AML-193 (cell line): ENCODE data around the gene PVRIG.
"Not testable (repeated sequence)": the region's sequence is repeated elsewhere in the genome, so short reads cannot be mapped to it uniquely, and the experiment has no call there.

Source experiments
- DNase-seq, 2 experiments: peaks; one replicate each; lab custom pipeline; 2025; lab: John Stamatoyannopoulos, UW

Gene PVRIG

DNA sequence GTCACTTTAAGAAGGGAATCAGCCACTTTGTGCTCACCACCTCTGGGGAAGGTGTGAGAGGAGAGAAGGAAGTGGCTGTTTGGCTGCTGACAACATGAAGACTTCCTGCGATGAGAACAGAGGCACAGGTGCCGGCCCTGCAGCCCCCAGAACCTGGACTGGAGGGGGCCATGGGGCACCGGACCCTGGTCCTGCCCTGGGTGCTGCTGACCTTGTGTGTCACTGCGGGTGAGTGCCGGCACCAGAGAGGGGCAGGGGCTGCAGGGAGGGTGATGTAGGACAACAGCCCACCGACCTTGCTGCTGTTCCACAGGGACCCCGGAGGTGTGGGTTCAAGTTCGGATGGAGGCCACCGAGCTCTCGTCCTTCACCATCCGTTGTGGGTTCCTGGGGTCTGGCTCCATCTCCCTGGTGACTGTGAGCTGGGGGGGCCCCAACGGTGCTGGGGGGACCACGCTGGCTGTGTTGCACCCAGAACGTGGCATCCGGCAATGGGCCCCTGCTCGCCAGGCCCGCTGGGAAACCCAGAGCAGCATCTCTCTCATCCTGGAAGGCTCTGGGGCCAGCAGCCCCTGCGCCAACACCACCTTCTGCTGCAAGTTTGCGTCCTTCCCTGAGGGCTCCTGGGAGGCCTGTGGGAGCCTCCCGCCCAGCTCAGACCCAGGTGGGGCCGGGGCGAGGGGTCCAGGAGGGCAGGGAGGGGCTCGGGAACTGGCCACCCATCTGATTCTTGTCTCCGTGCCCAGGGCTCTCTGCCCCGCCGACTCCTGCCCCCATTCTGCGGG lies at the start of gene PVRIG:
TSS of gene PVRIG (plus strand) at position 149 of the 785 bp plus-strand sequence. CDS start at position 171, 22 bp downstream.
- DNase-seq = not testable (repeated sequence)

DNA sequence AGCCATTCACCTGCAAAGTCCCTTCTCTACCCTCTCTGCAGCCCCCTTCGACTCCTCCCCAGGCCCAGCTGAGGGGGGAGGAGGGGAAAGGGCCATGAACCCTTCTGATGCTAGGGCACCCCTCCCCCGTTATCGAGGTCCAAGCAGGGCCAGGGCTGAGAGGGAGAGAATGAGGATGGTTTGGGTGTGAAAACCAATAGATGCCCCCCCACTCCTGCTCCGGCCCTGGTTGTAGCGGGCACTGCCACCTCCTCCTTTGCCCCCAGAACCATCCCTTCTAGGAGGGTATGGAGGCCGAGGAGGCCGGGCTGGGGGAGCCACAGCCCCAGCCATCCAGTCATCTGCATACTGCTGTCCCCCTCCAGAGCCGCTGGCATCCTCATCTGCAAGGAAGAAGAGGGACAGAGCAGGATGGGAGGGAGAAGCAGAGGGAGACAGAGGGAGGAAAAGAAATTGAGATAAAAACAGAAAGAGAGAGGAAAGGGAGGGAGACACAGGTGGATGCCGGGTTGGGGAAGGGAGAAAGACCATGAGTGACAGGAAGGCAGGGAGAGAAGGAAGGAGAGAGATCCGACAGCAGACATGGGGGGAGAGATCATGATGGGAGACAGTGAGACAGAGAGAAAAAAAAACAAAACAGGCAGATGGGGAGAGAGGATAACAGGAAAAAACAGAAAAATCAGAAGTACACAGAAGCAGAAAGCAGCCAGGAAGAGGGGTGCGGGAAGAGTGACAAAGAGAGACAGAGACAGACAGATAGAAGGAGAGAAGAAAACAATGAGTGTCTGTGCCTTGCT lies 49.5 kb upstream of the PVRIG start:
- DNase-seq = no peak

DNA sequence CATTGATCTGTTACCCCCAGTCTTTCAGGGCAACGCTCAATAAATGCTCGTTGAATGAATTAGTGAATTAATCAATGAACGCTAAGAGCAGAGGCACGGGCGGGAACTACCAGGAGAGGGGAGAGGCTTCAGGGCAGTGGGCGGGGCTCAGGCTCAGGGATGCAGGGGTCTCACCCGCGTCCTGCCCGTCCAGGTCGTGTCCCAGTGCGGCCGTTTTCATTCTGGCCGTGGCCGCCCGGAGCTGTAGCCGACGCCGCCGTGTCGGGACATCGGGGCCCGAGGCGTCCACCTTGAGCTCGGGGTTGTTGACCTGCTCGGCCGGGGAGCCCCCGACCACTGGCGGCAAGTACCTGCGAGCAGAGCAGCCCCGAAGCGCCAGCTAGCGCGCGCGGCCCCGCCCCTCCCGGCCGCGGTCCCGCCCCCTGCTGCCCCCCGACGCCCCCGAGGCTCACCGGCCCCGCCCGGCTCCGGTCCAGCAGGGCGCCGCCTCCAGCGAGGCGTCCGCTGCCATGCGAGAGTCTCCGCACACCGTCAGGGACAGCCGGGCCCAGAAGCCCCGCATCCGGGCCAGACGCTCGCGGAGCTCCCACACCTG lies 48.6 kb upstream of the PVRIG start:
- no peak for DNase-seq

DNA sequence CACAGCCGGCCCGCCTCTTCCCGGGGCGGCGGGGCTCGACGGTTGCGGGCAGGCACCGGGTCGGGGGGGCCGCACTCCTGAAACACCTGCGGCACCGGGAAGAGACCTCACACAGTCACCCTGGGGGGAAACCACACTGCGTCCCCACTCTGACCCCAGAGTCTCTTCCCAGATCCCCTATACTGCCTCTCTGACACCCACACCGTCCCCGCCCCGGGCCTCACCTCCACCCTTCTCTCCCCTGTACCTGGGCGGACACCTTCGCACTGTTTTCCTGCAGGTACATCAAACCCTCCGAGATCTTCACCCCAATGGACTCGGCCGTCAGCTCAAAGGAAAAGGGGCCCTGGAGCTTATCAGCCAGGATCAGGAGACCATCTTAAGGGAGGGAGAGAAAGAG lies 47.9 kb upstream of the PVRIG start:
- DNase-seq = no peak

DNA sequence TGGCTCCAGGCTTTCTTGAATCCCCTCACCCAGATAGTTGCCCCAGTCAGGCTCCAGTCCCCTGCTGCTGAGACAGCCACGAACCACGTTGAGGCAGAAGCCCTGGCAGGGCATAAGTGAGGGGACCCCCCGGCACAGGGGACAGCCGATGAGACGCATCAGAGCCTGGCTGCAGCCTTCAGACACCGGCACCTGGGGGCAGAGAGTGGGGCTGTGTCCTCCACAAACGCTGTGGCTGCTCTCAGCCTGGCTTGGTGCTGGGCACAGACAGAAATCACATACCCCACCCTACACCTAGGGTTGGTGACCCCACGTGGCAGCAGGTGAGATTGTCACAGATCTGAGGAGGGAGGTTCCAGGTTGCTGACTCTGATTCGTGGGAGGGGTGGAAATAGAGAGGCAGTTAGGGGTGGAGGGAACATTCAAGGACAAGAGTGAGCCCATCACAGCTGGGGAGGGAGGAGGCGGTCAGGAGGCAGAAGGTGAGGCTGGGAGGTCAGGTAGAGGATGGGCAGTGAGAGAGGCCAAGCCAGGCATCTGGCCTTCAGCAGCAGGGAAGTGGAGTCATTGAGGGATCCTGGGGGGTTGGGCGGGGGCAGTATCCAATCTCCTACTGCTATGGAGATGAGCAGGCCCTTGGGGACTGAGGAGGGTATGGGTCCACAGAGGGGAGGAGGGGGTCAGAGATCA lies 45.8 kb upstream of the PVRIG start:
- no peak for DNase-seq

DNA sequence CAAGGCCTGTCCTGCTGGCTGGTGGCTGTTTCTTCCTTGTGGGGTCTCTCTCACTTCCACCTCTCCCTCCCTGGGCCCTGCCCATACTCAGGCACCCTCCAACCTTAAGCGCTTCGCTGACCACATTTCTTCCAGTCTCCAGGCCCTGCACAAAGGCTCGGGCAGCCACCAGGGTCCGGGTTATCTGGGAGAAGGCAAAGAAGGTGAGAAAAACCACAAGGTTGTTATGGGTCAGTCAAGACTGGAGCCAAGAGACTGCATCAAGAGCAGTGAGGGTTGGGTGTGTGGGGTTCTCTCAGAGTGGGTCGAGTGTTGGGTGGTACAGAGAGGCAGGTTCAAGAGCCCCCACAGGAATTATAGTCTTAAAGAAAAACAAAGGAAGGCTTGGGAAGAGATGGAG lies 45.2 kb upstream of the PVRIG start:
- DNase-seq = no peak

DNA sequence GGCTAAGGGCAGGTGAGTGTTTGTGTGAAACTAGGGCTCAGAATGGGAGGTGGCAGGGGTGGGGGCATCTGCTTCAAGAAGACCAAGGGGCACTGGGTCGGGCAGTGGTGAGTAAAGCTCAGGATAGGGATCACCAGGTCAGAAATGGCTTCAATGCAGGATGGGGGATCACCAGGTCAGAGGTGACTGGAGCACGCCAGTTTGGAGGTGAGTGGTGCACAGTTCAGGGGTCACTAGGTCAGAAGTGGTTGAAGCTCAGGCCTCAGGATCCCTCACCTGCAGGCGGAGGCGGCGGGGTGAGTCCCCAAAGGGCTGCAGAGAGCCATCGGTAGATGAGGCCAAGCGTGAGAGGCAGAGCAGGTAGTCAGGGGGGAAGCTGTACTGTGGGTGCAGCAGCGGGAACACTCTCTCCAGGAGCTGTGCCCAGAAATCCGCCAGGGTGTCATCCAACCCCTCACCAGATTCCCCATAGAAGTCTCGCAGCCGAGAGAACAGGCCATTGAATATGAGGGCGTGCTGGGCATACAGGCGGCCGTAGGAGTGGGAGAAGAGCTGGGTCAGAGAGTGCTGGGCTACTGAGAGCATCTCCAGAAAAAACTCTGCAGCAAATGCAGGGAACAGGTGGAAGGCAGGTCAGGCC lies 44.3 kb upstream of the PVRIG start:
- no peak for DNase-seq

DNA sequence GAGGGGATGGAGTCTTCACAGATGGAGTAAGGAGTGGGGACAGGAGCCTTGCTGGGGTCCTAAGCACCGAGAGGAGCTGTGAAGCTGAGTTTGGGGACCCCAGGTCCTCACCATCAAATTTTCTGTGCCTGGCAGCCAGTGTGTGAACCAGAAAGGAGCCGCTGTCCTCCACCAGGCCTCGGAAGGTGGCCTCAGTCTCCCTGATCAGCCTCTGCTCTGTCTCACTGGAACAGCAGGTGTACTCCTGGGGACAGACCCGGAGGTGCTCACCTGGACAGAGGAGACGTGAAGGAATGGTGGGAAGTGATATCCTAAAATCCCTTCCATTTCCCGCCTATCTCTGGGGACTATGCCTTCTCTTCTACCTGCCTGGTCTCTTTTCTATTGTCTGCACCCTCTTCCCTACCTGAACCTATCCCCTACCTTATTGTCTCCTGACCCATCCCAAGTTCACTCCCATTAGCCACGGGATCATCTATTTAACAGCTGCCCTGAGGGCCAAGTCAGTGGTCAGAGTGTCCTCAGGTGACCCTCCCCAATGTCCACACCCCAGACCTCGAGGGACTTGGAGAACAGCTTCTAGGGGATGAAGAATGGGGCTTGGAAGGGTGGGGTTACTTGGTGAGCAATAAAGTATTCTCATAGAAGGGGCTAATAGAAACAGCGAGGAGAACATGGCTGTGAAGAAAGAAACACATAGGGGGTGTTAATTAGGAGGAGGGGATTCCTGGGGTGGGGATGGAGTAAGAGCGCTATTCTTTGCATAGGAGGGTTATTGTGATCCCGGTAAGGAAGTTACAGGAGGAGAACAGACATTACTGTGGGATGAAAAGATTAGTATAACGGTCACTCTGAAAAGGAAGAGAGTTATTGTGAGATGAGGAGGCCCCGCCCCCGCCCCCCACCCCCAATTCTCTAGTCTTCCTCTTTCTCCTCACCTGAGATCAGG lies 43.4 kb upstream of the PVRIG start:
- DNase-seq = no peak

DNA sequence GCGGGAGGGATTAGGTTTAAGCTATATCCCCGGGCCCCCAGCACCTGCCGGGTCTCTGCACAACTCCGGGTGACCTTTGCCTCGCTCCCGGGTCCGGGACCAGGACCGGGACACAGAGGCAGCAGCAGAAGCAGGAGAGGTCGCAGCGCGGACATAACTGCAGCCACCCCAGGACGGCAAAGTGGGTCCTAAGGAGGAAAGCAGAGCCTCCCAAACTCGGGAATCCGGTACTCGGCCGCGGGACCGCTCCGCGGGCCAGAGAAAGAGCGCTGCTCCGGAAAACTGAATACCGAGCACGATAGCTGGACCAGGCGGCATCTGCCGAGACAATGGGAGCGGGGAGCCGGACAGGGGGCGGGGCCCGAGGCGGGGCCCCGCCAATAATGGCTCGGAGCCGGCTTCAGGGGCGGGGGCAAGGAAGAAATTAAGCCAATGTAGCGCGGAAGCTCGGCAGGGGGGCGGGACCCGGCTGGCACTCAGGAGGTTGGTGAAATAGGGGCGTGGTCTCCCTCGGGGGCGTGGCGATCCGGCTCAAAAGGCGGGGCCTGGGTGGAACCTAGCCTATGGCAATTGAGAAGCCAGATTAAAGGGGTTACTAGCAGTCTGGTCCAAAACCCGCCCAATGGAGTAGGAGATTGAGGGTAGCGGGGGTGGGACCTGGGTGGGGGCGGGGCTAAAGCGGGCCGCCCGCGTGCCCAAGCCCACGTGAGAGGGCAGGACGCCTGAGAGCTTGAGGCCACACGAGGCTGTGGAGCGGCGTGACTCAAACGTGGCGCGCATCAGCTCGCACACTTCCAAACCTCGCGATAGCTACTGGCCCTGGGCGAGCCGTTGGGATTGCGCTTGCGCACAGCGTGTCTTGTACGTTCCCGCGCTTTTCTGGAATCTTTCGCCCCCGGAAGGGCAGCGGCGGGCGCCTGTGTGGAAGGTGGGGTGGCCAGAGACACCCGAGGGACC lies 42.4 kb upstream of the PVRIG start, which contains the start of the genes GPC2 and STAG3:
TSS of gene GPC2 (minus strand) at position 337 of the 957 bp plus-strand sequence. CDS start at position 155, 182 bp downstream.
TSS of gene STAG3 (plus strand) at position 874 of the 957 bp plus-strand sequence. CDS start 2,639 bp downstream, outside the sequence.
- DNase-seq = peak; percentile 89 to 92

DNA sequence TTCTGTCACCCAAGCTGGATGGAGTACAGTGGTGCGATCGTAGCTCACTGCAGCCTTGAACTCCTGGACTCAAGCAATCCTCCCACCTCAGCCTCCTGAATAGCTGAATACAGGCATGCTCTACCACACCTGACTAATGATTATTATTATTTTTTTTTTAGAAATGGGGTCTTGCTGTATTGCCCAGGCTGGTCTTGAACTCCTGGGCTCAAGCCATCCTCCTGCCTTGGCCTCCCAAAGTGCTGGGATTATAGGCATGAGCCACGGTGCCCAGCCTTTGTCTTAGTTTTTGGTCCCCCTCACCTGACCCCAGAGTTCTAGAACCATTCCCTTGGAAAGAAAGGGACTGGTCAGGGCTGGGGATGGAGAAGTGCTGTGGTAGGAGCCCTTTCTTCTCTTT lies 39.7 kb upstream of the PVRIG start:
- DNase-seq = not testable (repeated sequence)

DNA sequence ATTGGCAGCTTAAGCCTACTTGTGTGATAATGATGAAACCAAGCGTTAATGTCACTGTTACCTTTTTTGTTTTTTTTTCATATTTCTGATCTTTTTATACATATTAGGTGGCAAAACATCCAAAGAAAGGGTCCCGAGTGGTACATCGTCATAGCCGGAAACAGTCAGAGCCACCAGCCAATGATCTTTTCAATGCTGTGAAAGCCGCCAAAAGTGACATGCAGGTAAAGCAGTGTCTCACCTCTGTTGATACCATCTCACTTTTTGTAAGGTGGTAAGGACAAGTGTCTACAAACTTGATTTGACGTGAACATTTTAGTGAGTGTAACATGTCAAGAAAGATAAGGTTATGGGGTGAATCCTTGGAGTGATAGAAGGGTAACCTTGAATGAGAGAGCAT lies 37.1 kb upstream of the PVRIG start:
- DNase-seq = not testable (repeated sequence)

DNA sequence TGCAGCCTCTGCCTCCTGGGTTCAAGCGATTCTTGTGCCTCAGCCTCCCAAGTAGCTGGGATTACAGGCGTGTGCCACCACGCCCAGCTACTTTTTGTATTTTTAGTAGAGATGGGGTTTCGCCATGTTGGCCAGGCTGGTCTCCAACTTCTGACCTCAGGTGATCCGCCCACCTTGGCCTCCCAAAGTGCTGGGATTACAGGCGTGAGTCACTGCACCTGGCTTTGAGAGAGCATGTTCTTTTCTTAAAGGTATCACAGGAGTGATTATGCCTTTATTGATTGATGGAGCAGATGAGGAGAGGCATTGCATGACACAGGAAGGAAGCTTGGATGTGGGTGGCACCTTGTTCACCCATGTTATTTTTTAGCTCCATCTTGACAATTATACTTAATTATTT lies 36.7 kb upstream of the PVRIG start:
- DNase-seq = not testable (repeated sequence)

DNA sequence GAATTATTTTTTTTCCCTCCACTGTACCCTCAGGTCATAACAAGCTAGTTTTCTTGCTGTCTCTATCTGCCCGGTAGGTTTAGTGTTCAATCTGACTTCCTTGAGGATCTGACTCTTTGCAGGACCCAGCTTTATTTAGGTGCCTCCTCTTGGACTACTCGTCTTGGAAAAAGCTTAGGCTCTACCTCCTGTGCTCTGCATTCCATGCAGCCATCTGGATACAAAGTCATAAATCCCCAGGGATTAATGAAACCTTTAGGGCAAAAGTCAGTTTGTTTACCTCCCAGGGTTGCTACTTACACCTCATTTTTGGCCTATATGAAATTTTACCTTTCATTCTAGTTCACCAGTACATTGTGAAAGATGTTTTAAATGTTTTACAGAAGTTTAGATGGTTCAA lies 34.0 kb upstream of the PVRIG start:
- DNase-seq = no peak

DNA sequence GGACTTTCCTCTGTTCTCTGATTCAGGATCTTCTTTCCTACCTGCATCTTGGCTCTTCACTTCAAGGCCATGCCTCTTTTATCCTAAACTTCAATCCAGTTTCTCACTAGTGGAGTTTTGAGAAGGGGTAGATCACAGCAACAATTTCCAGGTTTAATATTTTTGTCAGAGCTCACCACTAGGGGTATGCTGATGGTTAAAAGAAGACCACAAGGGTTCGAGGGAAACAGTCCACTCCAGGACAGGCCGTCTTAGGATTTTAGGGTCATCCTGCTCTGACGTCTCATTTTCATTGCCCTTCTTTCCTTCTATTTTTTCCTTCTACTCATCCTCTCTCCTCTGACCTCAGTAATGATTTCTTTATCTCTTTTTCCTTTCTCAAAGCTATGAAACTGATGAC lies 30.7 kb upstream of the PVRIG start:
- no peak for DNase-seq

DNA sequence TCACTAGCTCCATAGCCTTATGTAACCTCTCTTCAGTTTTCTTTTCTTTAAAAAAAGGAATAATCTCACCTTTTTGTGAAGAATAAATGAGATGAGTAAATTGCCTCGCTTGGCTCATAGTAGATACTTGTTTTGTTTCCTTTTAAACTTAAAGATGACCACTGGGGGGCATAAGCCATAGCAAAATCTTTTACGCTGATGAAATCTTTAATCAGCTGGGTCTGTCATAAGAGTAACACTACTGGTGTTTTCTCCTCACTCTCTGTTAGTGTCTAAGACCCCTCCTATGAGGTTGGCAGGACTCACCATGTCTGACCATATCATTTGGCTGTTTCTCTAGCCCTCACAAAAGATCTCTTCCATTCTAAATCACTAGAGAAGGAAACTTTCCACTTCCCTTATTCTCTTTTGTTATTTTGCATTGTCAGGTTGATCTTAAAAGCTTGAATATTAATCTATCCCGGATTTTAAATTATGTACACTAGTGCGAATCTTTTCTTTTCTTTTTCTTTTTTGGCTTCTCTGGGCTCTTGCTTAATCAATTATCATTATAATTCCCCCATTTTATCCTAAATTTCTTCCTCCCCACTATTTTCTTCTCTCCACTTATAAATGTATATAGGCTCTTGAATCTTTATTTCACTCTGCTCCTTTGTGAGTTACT lies 29.6 kb upstream of the PVRIG start:
- peak; percentile 32 to 37 for DNase-seq

DNA sequence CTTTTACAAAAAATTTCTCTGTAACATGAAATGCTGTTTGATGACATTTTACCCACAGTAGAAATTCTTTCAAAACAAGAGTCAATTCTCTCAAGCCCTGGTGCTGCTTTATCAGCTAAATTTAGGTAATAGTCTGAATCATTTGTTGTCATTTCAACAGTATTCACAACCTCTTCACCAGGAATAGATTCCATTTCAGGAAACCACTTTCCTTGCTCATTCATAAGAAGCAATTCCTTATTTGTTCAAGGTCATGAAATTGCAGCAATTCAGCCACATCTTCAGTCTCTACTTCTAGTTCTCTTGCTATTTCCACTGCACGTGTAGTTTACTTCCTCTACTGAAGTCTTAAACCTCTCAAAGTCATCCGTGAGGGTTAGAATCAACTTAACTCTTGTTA lies 28.0 kb upstream of the PVRIG start:
- peak; percentile 3 to 22 for DNase-seq

DNA sequence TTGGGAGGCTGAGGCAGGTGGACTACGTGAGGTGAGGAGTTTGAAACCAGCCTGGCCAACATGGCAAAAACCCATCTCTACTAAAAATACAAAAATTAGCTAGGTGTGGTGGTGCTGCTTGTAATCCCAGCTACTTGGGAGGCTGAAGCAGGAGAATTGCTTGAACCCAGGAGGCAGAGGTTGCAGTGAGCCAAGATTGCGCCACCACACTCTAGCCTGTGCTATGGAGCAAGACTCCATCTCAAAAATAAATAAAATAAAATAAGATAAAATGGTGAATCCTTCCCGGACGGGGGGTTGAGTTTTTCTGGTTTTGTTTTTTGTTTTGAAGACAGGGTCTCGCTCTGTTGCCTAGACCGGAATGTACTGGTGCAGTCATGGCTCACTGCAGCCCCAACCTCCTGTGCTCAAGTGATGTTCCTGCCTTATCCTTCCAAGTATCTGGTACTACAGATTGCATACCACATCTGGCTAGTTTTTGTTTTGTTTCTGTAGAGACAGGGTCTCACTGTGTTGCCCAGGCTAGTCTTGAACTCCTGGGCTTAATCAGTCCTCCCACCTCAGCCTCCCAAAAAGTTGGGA lies 27.4 kb upstream of the PVRIG start:
- not testable (repeated sequence) for DNase-seq

DNA sequence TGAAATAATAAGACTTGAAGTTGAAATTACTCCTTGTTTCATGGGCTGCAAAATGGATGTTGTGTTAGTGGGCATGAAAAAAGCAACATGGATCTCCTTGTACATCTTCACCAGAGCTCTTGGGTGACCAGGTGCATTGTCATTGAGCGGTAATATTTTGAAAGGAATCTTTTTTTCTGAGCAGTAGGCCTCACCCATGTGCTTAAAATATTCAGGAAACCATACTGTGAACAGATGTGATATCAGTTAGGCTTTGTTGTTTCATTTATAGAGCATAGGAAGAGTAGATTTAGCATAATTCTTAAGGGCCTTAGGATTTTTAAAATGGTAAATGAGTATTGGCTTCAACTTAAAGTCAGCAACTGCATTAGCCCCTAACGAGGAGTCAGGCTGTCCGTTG lies 26.8 kb upstream of the PVRIG start:
- no peak for DNase-seq
